H1 (cell line): ENCODE measurements around the gene DRC7. TPM values are rescaled to one million over a fixed set of nuclear protein-coding genes. Genes with fewer than 3 reads are reported as not detected.

ENCODE experiments used
- CTCF ChIA-PET: fragments of 300-600 bp; sonication (Branson Sonifier 250); formaldehyde crosslinking; loops from one replicate; lab custom pipeline; 2021; ENCODE audit not compliant: partially characterized antibody; lab: Charles Lee
- POLR2A ChIA-PET: fragments of 300-600 bp; sonication (Branson Sonifier 250); formaldehyde crosslinking; loops from one replicate; lab custom pipeline; 2021; ENCODE audit warnings: inconsistent platforms; ENCODE audit not compliant: partially characterized antibody; lab: Charles Lee
- DNase-seq, 2 experiments: peaks; one replicate each; pipeline versions ENCODE4 v3.0.0 to v3.0.0-alpha.2; 2010 to 2022; ENCODE audit warnings: low spot score in 2 of 2, low read depth in 1 of 2, mixed read lengths in 1 of 2
- FAIRE-seq: peaks from 2 replicates; lab custom pipeline; 2011; peaks lifted over from hg19 to GRCh38; lab: Jason Lieb, UNC
- H2AFZ ChIP-seq: 2 replicates; pipeline ENCODE4 v1.8.1; 2012; ENCODE audit warnings: low read length, inconsistent platforms
- H2AK5ac ChIP-seq: 2 replicates; pipeline ENCODE4 v1.6.1; 2013; ENCODE audit warnings: low read depth, low read length
- H2BK120ac ChIP-seq: replicated peaks from 2 replicates; pipeline ENCODE3; 2013; ENCODE audit warnings: low read depth, low read length, inconsistent platforms
- H2BK12ac ChIP-seq: 2 replicates; pipeline ENCODE4 v1.6.1; 2013; ENCODE audit warnings: low read depth, low read length
- H2BK15ac ChIP-seq: 2 replicates; pipeline ENCODE4 v1.6.1; 2013; ENCODE audit warnings: low read length
- H2BK20ac ChIP-seq: 2 replicates; pipeline ENCODE4 v1.6.1; 2013; ENCODE audit warnings: low read length
- H2BK5ac ChIP-seq: 2 replicates; pipeline ENCODE4 v1.6.1; 2013; ENCODE audit warnings: low read depth, low read length
- H3K14ac ChIP-seq: 2 replicates; pipeline ENCODE4 v1.6.1; 2013; ENCODE audit warnings: inconsistent platforms; ENCODE audit not compliant: insufficient read length
- H3K18ac ChIP-seq: 2 replicates; pipeline ENCODE4 v1.6.1; 2013; ENCODE audit warnings: low read length; ENCODE audit errors: extremely low read depth
- H3K23ac ChIP-seq: 2 replicates; pipeline ENCODE4 v1.6.1; 2013; ENCODE audit warnings: inconsistent platforms; ENCODE audit not compliant: insufficient read length
- H3K23me2 ChIP-seq: 2 replicates; pipeline ENCODE4 v1.6.1; 2013; ENCODE audit warnings: low read depth, low read length
- H3K27ac ChIP-seq: 2 replicates; pipeline ENCODE4 v1.6.1; 2011; ENCODE audit warnings: low read depth, low read length, inconsistent platforms
- H3K27me3 ChIP-seq, 4 experiments: replicated peaks in 1 of 4; 1 replicate in 1 of 4; 2 replicates in 3 of 4; pipeline versions ENCODE4 v1.6.1 to v1.8.1; 2011 to 2013; ENCODE audit warnings: low read length in 3 of 4, mild to moderate bottlenecking in 3 of 4, inconsistent platforms in 2 of 4, mixed read lengths in 2 of 4, moderate library complexity in 1 of 4; ENCODE audit not compliant: control insufficient read depth in 3 of 4, insufficient read depth in 3 of 4; ENCODE audit errors: extremely low read depth in 1 of 4
- H3K36me3 ChIP-seq, 4 experiments: 2 replicates each; pipeline versions ENCODE4 v1.6.1 to v1.8.1; 2011 to 2013; ENCODE audit warnings: mild to moderate bottlenecking in 4 of 4, low read length in 3 of 4, moderate library complexity in 2 of 4, control low read depth in 1 of 4, inconsistent platforms in 1 of 4; ENCODE audit not compliant: insufficient read depth in 4 of 4, control insufficient read depth in 2 of 4
- H3K4ac ChIP-seq: replicated peaks from 2 replicates; pipeline ENCODE3; 2013; ENCODE audit warnings: low read length, low read depth, mixed read lengths, inconsistent platforms; ENCODE audit not compliant: insufficient read length
- H3K4me1 ChIP-seq, 4 experiments: replicated peaks in 1 of 4; 1 replicate in 1 of 4; 2 replicates in 3 of 4; pipeline versions ENCODE4 v1.6.1 to v1.8.1; 2011 to 2013; ENCODE audit warnings: low read length in 3 of 4, inconsistent platforms in 2 of 4, mixed read lengths in 1 of 4; ENCODE audit not compliant: insufficient read depth in 4 of 4, control insufficient read depth in 3 of 4
- H3K4me2 ChIP-seq, 2 experiments: 2 replicates each; pipeline versions ENCODE4 v1.6.1 to v1.8.1; 2011 to 2013; ENCODE audit warnings: low read depth in 2 of 2, low read length in 2 of 2, control low read depth in 1 of 2, inconsistent platforms in 1 of 2, mild to moderate bottlenecking in 1 of 2; ENCODE audit not compliant: insufficient read depth in 1 of 2
- H3K4me3 ChIP-seq, 4 experiments: fragments of 200-600, 300-600 bp in 1 of 4; sonication (generic), shearing (Covaris generic), sonication (Bioruptor Twin) in 1 of 4; 2 replicates each; pipeline versions ENCODE4 v1.5.1 to v1.8.1; 2011 to 2016; ENCODE audit warnings: low read length in 4 of 4, low read depth in 3 of 4, control low read depth in 2 of 4, inconsistent platforms in 2 of 4, mild to moderate bottlenecking in 2 of 4, mixed read lengths in 1 of 4, moderate library complexity in 1 of 4; ENCODE audit not compliant: insufficient read depth in 2 of 4; ENCODE audit errors: extremely low read depth in 1 of 4
- H3K56ac ChIP-seq: replicated peaks from 2 replicates; pipeline ENCODE3; 2013; ENCODE audit warnings: low read depth, mild to moderate bottlenecking, mixed read lengths, low read length, inconsistent platforms; ENCODE audit not compliant: insufficient read length
- H3K79me1 ChIP-seq: 2 replicates; pipeline ENCODE4 v1.6.1; 2013; ENCODE audit warnings: low read depth, low read length, control low read depth
- H3K79me2 ChIP-seq, 2 experiments: 2 replicates each; pipeline versions ENCODE4 v1.6.1 to v1.8.1; 2012 to 2013; ENCODE audit warnings: low read length in 2 of 2, mild to moderate bottlenecking in 2 of 2, inconsistent platforms in 1 of 2; ENCODE audit not compliant: insufficient read depth in 2 of 2, control insufficient read depth in 1 of 2
- H3K9ac ChIP-seq, 4 experiments: replicated peaks in 1 of 4; 1 replicate in 1 of 4; 2 replicates in 3 of 4; pipeline versions ENCODE4 v1.6.1 to v1.8.1; 2011 to 2013; ENCODE audit warnings: low read depth in 3 of 4, low read length in 3 of 4, control low read depth in 2 of 4, mild to moderate bottlenecking in 2 of 4, moderate library complexity in 2 of 4, inconsistent platforms in 1 of 4; ENCODE audit errors: extremely low read depth in 1 of 4
- H3K9me3 ChIP-seq, 2 experiments: 2 replicates each; pipeline versions ENCODE4 v1.6.1 to v1.8.1; 2012 to 2013; ENCODE audit warnings: mild to moderate bottlenecking in 2 of 2, moderate library complexity in 2 of 2, control low read depth in 1 of 2, inconsistent platforms in 1 of 2, low read depth in 1 of 2, low read length in 1 of 2, mixed read lengths in 1 of 2; ENCODE audit not compliant: insufficient read depth in 2 of 2
- H4K20me1 ChIP-seq, 2 experiments: replicated peaks in 1 of 2; 2 replicates each; pipeline versions ENCODE3 to v1.8.1; 2011 to 2013; ENCODE audit warnings: inconsistent platforms in 2 of 2, low read length in 2 of 2, mild to moderate bottlenecking in 1 of 2; ENCODE audit not compliant: insufficient read depth in 2 of 2, control insufficient read depth in 1 of 2
- H4K5ac ChIP-seq: 2 replicates; pipeline ENCODE4 v1.6.1; 2013; ENCODE audit warnings: low read length, low read depth, mixed read lengths, inconsistent platforms; ENCODE audit not compliant: insufficient read length
- H4K8ac ChIP-seq: 2 replicates; pipeline ENCODE4 v1.8.0; 2013; ENCODE audit warnings: mild to moderate bottlenecking, moderate library complexity, low read length, inconsistent platforms; ENCODE audit not compliant: insufficient read depth; ENCODE audit errors: extremely low read depth
- H4K91ac ChIP-seq: replicated peaks from 2 replicates; pipeline ENCODE3; 2013; ENCODE audit warnings: low read length, mixed read lengths, inconsistent platforms; ENCODE audit not compliant: insufficient read length
- CTBP2 ChIP-seq: IDR thresholded peaks from 2 replicates; pipeline ENCODE4 v1.7.0; 2011; ENCODE audit warnings: borderline replicate concordance, mild to moderate bottlenecking, moderate library complexity, mixed read lengths, low read length; ENCODE audit not compliant: insufficient read depth, insufficient read length
- MAFK ChIP-seq: IDR thresholded peaks from 2 replicates; pipeline ENCODE4 v1.6.1; 2012; ENCODE audit warnings: low read depth, mild to moderate bottlenecking, improper control_type of control experiment, low read length
- MAX ChIP-seq: IDR thresholded peaks from 2 replicates; pipeline ENCODE4 v1.6.1; 2012; ENCODE audit warnings: inconsistent platforms
- SUZ12 ChIP-seq: fragments of 200-600 bp; sonication (generic); IDR thresholded peaks from 2 replicates; pipeline ENCODE4 v1.6.1; 2012; ENCODE audit warnings: mild to moderate bottlenecking, inconsistent platforms, low read length, moderate library complexity, mixed read lengths
- TCF12 ChIP-seq: IDR thresholded peaks from 2 replicates; pipeline ENCODE4 v1.6.1; 2011; ENCODE audit warnings: low read depth, mild to moderate bottlenecking, low read length
- WGBS, 2 experiments: shearing (Covaris generic) in 1 of 2; methylation state at CpG; one replicate each; pipeline versions ENCODE4 v1.1.6 to v1.1.7; 2013 to 2015; ENCODE audit warnings: low lambda C conversion rate in 2 of 2, mixed read lengths in 2 of 2, inconsistent platforms in 1 of 2, low coverage in 1 of 2, missing lambda C conversion rate in 1 of 2; ENCODE audit not compliant: insufficient replicate concordance in 2 of 2, insufficient coverage in 1 of 2, insufficient read length in 1 of 2; ENCODE audit errors: extremely low coverage in 1 of 2, missing lambda C conversion rate in 1 of 2; 5-methylcytosine and 5-hydroxymethylcytosine counted together
- polyA plus RNA-seq, 7 experiments: library from polyadenylated mRNA; depleted of rRNA in 3 of 7; stranded (reverse) in 5 of 7; unstranded in 2 of 7; fragments of >200 nt in 5 of 7; fragments of 200-250 nt in 2 of 7; gene quantifications; 1 replicate in 5 of 7; 2 replicates in 1 of 7; 4 replicates in 1 of 7; pipeline versions ENCODE4 v1.2.1 to v1.2.3, GENCODE V29; 2011 to 2013; ENCODE audit warnings: missing spikeins in 2 of 7, mixed read lengths in 2 of 7
- total RNA-seq: library from RNA; stranded (reverse); fragmentation: NEBNext Ultra II Directional; extraction: Animal tissue kit (Norgen Biotek cat#: 25700); gene quantifications from 2 replicates; pipeline ENCODE4 v1.2.1, GENCODE V29; 2021

DRC7 gene
- total and polyA plus RNA-seq, 2 of the 8 experiments (the other 6 are each of a cell fraction or from before 2014, with no cell fraction given), result 0.14 TPM; not detected in 1

- no peaks in the 10 kb centered on the region for H3K36me3 ChIP-seq
- H2AFZ ChIP-seq, result no peak overlapping the region
- H3K23me2 ChIP-seq, result no peaks in the 10 kb centered on the region
- no peak for FAIRE-seq
- TF ChIP-seq MAX (no peak), MAFK (no peak), TCF12 (no peak), CTBP2 (no peak), SUZ12 (no peak)
- TF ChIP-seq, all 59 proteins: peak for 0
- H4K8ac ChIP-seq, result no peak overlapping the region
- H3K27me3 ChIP-seq, result no peaks in the 10 kb centered on the region
- no peak overlapping the region for H2BK15ac ChIP-seq
- no peak for DNase-seq
- H4K20me1 ChIP-seq, result no peaks in the 10 kb centered on the region
- no peak overlapping the region for H2BK5ac ChIP-seq
- CTCF ChIA-PET, result interaction anchor here (0.6 to 4.2 kb wide), 6 partner anchors 9 to 237 kb away, joined by 3 to 15 read pairs (median 7); partner anchors contain the start of gene ADGRG3
- H3K4me1 ChIP-seq, result no peaks in the 10 kb centered on the region
- no peak overlapping the region for H3K14ac ChIP-seq
- POLR2A ChIA-PET, result interaction anchor here (2.3 kb wide), 1 partner anchor 10 kb away, joined by 6 read pairs; no protein-coding TSS in a partner anchor
- WGBS, 2 experiments, result 86% methylated on average over 6 of the region's 6 CpGs; no CpG with 5 or more reads in 1 of the 2 experiments
- no peaks in the 10 kb centered on the region for H3K9me3 ChIP-seq
- no peak overlapping the region for H4K91ac ChIP-seq
- no peak overlapping the region for H2AK5ac ChIP-seq
- H3K79me2 ChIP-seq, result no peaks in the 10 kb centered on the region
- no peak overlapping the region for H3K23ac ChIP-seq
- H2BK12ac ChIP-seq, result no peak overlapping the region
- no peak overlapping the region for H4K5ac ChIP-seq
- no peak overlapping the region for H3K4me2 ChIP-seq
- no peak overlapping the region for H2BK20ac ChIP-seq
- no peak overlapping the region for H2BK120ac ChIP-seq
- H3K4me3 ChIP-seq, result no peak overlapping the region
- no peak overlapping the region for H3K4ac ChIP-seq
- no peaks in the 10 kb centered on the region for H3K79me1 ChIP-seq
- H3K9ac ChIP-seq, result no peak overlapping the region
- H3K56ac ChIP-seq, result no peak overlapping the region
- H3K27ac ChIP-seq, result no peak overlapping the region
- no peak overlapping the region for H3K18ac ChIP-seq
Observed at GRCh38 chr16:57714047-57714446, 19.4 kb downstream of the DRC7 start.
